Uterus (tissue), 2 donors: ENCODE data around the gene NPFFR2.

Source experiments
- CTCF ChIP-seq, 4 experiments: fragments of 200-600 bp in 2 of 4; fragments of 450-650 bp in 2 of 4; sonication (generic) in 2 of 4; IDR thresholded peaks; one replicate each; pipeline ENCODE4 v1.5.1; 2016 to 2019; ENCODE audit warnings: antibody characterized with exemption in 4 of 4, mild to moderate bottlenecking in 2 of 4, moderate library complexity in 1 of 4
- POLR2A ChIP-seq, 2 donors: fragments of 450-650 bp; IDR thresholded peaks; one replicate each; pipeline ENCODE4 v1.6.1; 2016; ENCODE audit warnings: antibody characterized with exemption in 2 of 2, mild to moderate bottlenecking in 1 of 2, moderate library complexity in 1 of 2

GRCh38 chr4:72194046-72194445 is 162.2 kb downstream of the NPFFR2 start:
- TF ChIP-seq CTCF (IDR thresholded peaks at IDR 0.05) (no peak), POLR2A (IDR thresholded peaks at IDR 0.05) (no peak)
